ENCODE data around the gene CCNJ. TPM values are rescaled to one million over a fixed set of nuclear protein-coding genes. Genes with fewer than 3 reads are reported as not detected.

Gene CCNJ
- total and polyA plus RNA-seq, 2 of the 13 experiments (the other 11 are each of a cell fraction or from before 2014, with no cell fraction given) = 14.1 to 21.5 TPM

DNA sequence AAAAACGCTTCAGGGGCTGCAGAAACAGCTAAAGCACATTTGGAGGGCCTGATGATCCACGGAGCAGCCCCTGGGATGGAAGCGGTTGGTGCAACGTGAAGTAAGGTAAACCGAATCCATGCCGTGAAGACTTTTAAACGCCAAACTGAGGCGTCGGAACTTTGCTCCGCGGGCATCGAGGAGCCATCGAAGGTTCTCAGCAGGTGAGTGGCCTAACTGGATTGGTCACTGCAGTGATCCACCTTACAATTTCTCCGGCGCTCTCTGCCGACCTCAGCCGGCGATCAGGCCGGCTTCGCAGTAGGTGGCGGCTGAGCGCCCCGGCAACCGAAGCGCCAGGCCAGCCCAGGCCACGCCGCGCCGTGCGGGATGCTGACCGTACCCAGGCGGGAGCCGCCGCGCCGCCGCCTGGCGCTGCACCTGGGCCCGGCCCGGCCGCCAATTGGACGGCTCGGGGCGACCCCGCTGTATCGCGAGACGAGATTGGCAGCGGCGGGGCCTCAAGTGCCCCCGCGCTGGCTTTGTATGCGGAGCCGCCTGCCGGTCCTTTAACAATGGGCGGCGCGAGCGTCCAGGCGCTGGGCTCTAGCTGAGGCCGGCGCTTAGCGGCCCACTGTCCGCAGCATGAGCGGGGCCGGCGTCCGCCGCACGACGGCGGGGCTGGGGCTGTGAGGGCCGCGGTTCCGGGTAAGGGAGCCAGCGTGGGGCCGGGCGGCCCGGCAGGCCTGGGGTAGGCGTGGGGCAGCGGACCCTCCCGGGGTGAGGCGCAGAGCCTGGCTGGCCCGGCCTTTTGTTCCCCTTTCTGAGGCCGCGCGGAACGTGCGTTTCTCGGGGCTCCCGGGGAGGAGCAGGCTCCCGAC, at the start of gene CCNJ (continued):
- TF ChIP-seq BORCS8-MEF2B (CRISPR knock-in tag; IDR thresholded peaks at IDR 0.05) (peak; percentile 89), ZNF878 (CRISPR knock-in tag; IDR thresholded peaks at IDR 0.05) (no peak), ZNF354B (CRISPR knock-in tag; IDR thresholded peaks at IDR 0.05) (no peak), ZNF234 (CRISPR knock-in tag; conservative IDR thresholded peaks at IDR 0.05) (no peak), POGZ (CRISPR knock-in tag; IDR thresholded peaks at IDR 0.05) (peak; percentile 85; the same call in 1 of the 2 replicates), ZNF333 (CRISPR knock-in tag; IDR thresholded peaks at IDR 0.05; ENCODE audit: borderline replicate concordance) (peak; percentile 72; the same call in 1 of the 2 replicates), SNRNP70 (IDR thresholded peaks at IDR 0.05; ENCODE audit: low read depth, low read length) (no peak), STAT5B (CRISPR knock-in tag; IDR thresholded peaks at IDR 0.05) (no peak), ELF1 (CRISPR knock-in tag; IDR thresholded peaks at IDR 0.05) (no peak), ZNF83 (CRISPR knock-in tag; IDR thresholded peaks at IDR 0.05; ENCODE audit: borderline replicate concordance) (no peak), POLR2A (IDR thresholded peaks at IDR 0.05; ENCODE audit: insufficient read depth in 1 of 2, low read depth in 2 of 2, low read length in 2 of 2) (peak; percentile 80 to 87), ATF1 (CRISPR knock-in tag; IDR thresholded peaks at IDR 0.05) (no peak), HDAC2 (CRISPR knock-in tag; IDR thresholded peaks at IDR 0.05) (peak; percentile 39; the same call in 1 of the 2 replicates), SSRP1 (CRISPR knock-in tag; IDR thresholded peaks at IDR 0.05) (no peak)
- TF ChIP-seq, protein P1, sequence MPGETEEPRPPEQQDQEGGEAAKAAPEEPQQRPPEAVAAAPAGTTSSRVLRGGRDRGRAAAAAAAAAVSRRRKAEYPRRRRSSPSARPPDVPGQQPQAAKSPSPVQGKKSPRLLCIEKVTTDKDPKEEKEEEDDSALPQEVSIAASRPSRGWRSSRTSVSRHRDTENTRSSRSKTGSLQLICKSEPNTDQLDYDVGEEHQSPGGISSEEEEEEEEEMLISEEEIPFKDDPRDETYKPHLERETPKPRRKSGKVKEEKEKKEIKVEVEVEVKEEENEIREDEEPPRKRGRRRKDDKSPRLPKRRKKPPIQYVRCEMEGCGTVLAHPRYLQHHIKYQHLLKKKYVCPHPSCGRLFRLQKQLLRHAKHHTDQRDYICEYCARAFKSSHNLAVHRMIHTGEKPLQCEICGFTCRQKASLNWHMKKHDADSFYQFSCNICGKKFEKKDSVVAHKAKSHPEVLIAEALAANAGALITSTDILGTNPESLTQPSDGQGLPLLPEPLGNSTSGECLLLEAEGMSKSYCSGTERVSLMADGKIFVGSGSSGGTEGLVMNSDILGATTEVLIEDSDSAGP (CRISPR knock-in tag; IDR thresholded peaks at IDR 0.05; ENCODE audit: borderline replicate concordance) = peak; percentile 84
- TF ChIP-seq, protein P2, sequence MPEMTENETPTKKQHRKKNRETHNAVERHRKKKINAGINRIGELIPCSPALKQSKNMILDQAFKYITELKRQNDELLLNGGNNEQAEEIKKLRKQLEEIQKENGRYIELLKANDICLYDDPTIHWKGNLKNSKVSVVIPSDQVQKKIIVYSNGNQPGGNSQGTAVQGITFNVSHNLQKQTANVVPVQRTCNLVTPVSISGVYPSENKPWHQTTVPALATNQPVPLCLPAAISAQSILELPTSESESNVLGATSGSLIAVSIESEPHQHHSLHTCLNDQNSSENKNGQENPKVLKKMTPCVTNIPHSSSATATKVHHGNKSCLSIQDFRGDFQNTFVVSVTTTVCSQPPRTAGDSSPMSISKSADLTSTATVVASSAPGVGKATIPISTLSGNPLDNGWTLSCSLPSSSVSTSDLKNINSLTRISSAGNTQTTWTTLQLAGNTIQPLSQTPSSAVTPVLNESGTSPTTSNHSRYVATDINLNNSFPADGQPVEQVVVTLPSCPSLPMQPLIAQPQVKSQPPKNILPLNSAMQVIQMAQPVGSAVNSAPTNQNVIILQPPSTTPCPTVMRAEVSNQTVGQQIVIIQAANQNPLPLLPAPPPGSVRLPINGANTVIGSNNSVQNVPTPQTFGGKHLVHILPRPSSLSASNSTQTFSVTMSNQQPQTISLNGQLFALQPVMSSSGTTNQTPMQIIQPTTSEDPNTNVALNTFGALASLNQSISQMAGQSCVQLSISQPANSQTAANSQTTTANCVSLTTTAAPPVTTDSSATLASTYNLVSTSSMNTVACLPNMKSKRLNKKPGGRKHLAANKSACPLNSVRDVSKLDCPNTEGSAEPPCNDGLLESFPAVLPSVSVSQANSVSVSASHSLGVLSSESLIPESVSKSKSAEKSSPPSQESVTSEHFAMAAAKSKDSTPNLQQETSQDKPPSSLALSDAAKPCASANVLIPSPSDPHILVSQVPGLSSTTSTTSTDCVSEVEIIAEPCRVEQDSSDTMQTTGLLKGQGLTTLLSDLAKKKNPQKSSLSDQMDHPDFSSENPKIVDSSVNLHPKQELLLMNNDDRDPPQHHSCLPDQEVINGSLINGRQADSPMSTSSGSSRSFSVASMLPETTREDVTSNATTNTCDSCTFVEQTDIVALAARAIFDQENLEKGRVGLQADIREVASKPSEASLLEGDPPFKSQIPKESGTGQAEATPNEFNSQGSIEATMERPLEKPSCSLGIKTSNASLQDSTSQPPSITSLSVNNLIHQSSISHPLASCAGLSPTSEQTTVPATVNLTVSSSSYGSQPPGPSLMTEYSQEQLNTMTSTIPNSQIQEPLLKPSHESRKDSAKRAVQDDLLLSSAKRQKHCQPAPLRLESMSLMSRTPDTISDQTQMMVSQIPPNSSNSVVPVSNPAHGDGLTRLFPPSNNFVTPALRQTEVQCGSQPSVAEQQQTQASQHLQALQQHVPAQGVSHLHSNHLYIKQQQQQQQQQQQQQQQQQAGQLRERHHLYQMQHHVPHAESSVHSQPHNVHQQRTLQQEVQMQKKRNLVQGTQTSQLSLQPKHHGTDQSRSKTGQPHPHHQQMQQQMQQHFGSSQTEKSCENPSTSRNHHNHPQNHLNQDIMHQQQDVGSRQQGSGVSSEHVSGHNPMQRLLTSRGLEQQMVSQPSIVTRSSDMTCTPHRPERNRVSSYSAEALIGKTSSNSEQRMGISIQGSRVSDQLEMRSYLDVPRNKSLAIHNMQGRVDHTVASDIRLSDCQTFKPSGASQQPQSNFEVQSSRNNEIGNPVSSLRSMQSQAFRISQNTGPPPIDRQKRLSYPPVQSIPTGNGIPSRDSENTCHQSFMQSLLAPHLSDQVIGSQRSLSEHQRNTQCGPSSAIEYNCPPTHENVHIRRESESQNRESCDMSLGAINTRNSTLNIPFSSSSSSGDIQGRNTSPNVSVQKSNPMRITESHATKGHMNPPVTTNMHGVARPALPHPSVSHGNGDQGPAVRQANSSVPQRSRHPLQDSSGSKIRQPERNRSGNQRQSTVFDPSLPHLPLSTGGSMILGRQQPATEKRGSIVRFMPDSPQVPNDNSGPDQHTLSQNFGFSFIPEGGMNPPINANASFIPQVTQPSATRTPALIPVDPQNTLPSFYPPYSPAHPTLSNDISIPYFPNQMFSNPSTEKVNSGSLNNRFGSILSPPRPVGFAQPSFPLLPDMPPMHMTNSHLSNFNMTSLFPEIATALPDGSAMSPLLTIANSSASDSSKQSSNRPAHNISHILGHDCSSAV (CRISPR knock-in tag; IDR thresholded peaks at IDR 0.05; ENCODE audit: borderline replicate concordance) = no peak
- TF ChIP-seq, protein P3, sequence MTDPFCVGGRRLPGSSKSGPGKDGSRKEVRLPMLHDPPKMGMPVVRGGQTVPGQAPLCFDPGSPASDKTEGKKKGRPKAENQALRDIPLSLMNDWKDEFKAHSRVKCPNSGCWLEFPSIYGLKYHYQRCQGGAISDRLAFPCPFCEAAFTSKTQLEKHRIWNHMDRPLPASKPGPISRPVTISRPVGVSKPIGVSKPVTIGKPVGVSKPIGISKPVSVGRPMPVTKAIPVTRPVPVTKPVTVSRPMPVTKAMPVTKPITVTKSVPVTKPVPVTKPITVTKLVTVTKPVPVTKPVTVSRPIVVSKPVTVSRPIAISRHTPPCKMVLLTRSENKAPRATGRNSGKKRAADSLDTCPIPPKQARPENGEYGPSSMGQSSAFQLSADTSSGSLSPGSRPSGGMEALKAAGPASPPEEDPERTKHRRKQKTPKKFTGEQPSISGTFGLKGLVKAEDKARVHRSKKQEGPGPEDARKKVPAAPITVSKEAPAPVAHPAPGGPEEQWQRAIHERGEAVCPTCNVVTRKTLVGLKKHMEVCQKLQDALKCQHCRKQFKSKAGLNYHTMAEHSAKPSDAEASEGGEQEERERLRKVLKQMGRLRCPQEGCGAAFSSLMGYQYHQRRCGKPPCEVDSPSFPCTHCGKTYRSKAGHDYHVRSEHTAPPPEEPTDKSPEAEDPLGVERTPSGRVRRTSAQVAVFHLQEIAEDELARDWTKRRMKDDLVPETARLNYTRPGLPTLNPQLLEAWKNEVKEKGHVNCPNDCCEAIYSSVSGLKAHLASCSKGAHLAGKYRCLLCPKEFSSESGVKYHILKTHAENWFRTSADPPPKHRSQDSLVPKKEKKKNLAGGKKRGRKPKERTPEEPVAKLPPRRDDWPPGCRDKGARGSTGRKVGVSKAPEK (CRISPR knock-in tag; IDR thresholded peaks at IDR 0.05; ENCODE audit: borderline replicate concordance) = no peak

Data from HepG2 (cell line).